ENCODE measurements around the gene GOLGA2.

Gene GOLGA2

DNA sequence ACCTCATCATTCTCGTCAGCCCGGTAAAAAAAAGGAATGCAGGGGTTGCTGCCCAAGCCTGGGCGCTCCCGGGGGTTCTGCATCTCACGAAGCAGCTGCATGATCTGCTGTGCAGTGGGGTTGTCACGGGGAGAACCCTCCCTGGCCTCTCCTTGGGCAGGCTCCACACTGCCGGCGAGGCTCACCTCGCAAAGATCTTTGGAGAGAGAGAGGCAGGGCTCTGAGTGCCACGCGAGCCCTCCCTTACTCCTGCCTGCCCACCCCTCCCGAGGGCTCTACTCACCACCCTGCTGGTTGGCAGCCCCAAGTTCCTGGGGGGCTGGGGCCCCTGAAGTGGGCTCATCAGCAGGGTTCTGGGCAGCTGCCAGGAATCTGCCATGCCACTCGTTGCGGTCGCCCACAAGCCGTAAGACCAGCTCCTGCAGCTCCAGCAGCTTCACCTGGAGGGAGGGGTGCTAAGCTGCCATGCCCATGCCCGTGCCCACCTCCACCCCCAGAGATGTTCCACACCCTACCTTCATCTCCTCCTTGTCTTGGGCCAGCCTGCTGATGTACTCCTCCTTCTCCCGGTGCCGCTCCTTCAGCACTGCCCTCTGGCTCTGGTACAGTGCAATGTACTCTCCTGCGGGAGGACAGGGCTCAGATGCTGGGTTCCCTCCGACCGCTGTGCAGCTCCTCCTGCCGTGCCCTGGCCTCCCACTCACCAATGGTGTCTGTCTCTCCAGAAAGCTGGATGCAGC, 18.6 kb downstream of the GOLGA2 start:
- DNase-seq: no peak

- no peak for DNase-seq
Observed at GRCh38 chr9:128254855-128255759, 20.7 kb downstream of the GOLGA2 start.

DNA sequence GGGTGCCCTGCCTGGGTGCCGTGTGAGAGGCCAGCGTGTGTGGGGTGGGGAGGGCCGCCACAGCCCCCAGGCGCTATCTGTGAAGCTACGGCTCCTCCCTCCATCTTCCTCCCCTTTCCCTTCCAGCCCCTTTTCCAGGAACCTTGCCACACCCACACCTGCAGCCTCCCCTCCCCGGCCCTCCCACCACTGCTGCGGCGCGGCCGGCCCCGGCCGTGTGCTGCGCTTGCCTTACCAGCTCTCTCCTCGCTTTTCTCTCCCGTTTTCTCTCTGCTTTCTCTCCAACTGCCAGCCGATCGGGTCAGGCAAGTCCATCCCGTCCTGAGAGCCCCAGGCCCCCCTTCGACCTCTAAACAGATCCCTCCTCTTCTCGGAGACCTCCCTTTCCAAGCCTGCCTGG, 21.4 kb downstream of the GOLGA2 start:
- no peak for DNase-seq

- DNase-seq: no peak
Observed at GRCh38 chr9:128253991-128254346, 21.8 kb downstream of the GOLGA2 start.

GRCh38 chr9:128253140-128253990, 22.4 kb downstream of the GOLGA2 start:
- no peak for DNase-seq

GRCh38 chr9:128252317-128253139, 23.3 kb downstream of the GOLGA2 start:
- no peak for DNase-seq

GRCh38 chr9:128251732-128252100, 24.1 kb downstream of the GOLGA2 start:
- DNase-seq: no peak

DNA sequence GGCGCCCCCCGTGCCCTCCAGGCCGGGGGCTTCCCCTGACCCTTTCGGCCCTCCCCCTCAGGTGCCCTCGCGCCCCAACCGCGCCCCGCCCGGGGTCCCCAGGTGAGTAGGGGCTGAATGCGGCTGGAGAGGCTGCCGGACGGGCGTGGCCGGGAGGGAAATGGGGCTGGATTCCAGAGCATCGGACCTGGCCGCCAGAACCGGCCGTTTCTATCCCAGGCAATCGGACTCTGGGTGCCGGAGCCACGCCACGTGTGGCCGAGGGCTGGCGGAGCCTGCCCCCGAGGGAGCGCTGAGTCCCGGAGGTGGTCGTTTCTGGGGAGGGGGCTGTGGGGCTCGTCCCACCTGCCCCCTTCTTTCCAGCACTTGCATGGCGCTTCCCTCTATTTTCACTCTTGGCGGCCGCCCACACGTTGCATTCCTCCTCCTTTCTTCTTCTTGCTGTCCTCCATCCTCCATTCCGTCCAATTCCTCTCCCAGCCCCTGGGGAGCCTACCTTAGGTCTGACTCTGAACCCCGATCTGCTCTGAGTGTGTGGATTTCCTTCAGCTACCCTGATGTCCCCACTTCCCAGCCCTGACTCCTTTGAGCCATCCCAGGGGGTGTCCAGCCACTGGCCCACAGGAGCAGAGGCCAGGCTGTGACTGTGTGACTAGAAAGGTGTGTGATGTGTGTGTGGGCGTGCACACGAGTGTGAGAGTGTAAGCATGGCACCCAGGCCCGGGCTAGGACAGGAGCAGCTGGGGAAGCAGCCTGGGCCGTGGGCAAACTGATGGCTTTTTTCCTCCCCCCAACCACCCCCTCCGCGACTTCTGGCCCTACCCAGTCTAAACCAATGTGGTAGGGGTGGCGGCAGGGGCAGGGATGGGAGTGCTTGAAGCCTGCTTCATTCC, 24.7 kb downstream of the GOLGA2 start:
- no peak for DNase-seq

DNA sequence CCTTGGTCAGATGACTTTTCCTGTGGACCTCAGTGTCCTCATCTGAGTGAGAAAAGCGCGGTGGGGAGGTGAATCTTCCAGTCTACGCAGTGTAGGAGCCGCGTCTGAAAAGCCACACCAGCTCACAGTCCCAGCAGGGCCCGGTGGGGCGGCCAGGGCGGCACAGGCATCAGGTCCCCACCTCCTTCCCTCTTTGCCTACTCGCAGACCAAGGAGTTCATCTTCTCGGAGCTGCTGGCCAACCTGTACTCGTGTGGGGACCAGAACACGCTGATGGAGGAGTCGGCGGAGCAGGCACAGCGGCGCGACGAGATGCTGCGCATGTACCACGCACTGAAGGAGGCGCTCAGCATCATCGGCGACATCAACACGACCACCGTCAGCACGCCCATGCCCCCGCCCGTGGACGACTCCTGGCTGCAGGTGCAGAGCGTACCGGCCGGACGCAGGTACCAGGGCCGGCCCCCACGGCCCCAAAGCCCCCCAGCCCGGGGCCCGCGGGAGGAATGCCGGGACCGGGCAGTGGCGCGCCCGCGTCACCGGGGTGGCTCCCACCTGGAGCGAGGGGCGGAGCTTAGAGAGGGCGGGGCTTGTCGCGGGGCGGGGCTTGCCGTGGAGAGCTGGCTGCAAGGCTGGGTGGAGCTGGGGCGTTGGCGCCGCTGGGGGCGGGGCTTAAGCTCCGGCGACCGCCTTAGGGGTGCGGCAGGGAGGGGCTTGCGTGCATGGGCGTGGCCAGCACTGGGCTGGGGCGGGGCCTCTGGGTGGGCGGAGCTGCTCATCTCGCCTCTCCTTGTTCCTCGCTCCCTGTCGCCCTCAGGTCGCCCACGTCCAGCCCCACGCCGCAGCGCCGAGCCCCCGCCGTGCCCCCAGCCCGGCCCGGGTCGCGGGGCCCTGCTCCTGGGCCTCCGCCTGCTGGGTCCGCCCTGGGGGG, 25.6 kb downstream of the GOLGA2 start:
- DNase-seq: no peak

GRCh38 chr9:128249558-128249907, 26.3 kb downstream of the GOLGA2 start:
- DNase-seq: no peak

GRCh38 chr9:128247226-128247803, 28.5 kb downstream of the GOLGA2 start:
- no peak for DNase-seq

DNA sequence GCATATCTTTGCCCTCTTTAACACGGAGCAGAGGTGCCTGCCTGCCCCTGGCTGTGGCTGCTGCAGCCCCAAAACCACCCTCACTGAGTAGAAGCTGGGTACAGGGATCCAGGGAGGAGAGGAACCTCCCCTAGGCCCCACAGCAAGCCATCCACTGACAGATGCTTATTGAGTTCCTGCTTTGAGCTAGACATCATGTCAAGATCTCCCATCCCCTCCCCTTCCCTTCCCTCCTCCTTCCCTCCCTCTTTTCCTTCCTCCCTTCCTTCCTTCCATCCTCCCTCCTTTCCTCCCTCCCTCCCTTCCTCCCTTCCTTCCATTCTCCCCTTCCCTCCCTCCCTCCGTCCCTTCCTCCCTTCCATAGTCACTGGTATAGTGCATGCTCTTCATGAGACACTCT, 29.3 kb downstream of the GOLGA2 start:
- DNase-seq: no peak

- DNase-seq: no peak
Observed at GRCh38 chr9:128245421-128246151, 30.2 kb downstream of the GOLGA2 start.

GRCh38 chr9:128244837-128245231, 31.0 kb downstream of the GOLGA2 start:
- no peak for DNase-seq

DNA sequence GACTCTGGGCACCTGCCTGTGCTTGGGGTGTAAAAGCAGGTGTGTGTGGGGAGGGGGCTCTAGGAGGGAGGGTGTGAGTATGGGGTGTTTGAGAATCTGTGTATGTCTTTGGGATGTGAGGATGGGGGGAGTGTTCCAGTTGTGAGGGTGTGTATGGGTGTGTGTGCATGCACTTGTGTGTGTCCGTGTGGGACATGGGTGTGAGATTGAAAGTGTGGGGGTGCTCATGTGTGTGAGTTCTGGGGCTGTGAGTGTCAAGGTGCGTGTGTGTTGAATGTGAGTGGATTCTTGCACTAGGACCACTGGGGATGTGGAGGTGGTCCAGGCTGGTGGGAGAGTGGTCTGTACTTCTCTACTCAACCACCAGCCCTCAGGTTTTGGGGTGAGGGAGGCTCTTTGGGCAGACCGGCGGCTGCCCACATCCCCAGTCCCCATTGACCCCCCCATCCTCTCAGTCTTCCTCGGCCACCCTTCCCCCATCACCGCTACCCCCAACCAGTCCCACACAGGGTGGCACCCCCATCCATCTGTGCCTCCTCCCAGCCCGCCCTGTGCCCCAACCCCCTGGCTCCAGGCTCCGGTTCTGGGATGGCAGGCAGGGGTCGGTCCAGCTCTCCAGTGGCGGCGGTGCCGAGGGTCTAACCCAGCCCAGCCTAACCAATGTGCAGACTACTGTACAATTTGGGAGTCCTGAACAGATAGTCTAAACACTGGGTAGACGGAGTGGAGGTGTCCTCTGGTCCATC, 31.5 kb downstream of the GOLGA2 start:
- DNase-seq: no peak

GRCh38 chr9:128243215-128244018, 32.4 kb downstream of the GOLGA2 start:
- no peak for DNase-seq

GRCh38 chr9:128242828-128243214, 33.0 kb downstream of the GOLGA2 start:
- no peak for DNase-seq

- DNase-seq: no peak
Observed at GRCh38 chr9:128242124-128242523, 33.7 kb downstream of the GOLGA2 start.
